Peyer's patch (tissue), 4 donors: Measurements from ENCODE around the gene OR6J1. TPM values are rescaled to one million over a fixed set of nuclear protein-coding genes. Genes with fewer than 3 reads are reported as not detected.
A peak's percentile ranks its signal among the peaks of the same experiment; 100 is the strongest.

Experiments used
- DNase-seq, 3 donors: peaks; one replicate each; pipeline ENCODE4 v3.0.0-alpha.2; 2017 to 2019
- H3K27ac ChIP-seq, 4 donors: fragments of 200-600 bp; sonication (generic); one replicate each; pipeline ENCODE4 v1.5.1; 2016 to 2019
- H3K27me3 ChIP-seq, 2 donors: fragments of 200-600 bp; sonication (generic); one replicate each; pipeline ENCODE4 v1.5.1; 2019
- H3K36me3 ChIP-seq, 3 donors: fragments of 200-600 bp; sonication (generic); one replicate each; pipeline ENCODE4 v1.5.1; 2016 to 2019
- H3K4me1 ChIP-seq, 4 donors: fragments of 200-600 bp; sonication (generic); one replicate each; pipeline ENCODE4 v1.5.1; 2016 to 2019
- H3K4me3 ChIP-seq, 4 donors: fragments of 200-600 bp; sonication (generic); 1 replicate in 3 of 4; 2 replicates in 1 of 4; pipeline ENCODE4 v1.5.1; 2016 to 2019; ENCODE audit warnings: mild to moderate bottlenecking in 1 of 4
- H3K9me3 ChIP-seq, 4 donors: fragments of 200-600 bp; sonication (generic); one replicate each; pipeline ENCODE4 v1.5.1; 2016 to 2019; ENCODE audit warnings: mild to moderate bottlenecking in 1 of 4
- POLR2A ChIP-seq, 2 donors: fragments of 450-650 bp; IDR thresholded peaks; one replicate each; pipeline ENCODE4 v1.5.1; 2017; ENCODE audit warnings: antibody characterized with exemption in 2 of 2, mild to moderate bottlenecking in 2 of 2, moderate library complexity in 2 of 2
- total RNA-seq, 4 donors: library from RNA; depleted of rRNA; stranded (reverse); fragments of >200 nt; gene quantifications; one replicate each; pipeline ENCODE4 v1.1.0, GENCODE V29; 2016
- TF ChIP-seq, protein P1 (sequence below), 6 experiments: fragments of 450-650 bp in 4 of 6; fragments of 200-600 bp in 2 of 6; sonication (generic) in 1 of 6; IDR thresholded peaks; one replicate each; pipeline ENCODE4 v1.5.1; 2017 to 2019; ENCODE audit warnings: antibody characterized with exemption in 6 of 6, mild to moderate bottlenecking in 3 of 6, moderate library complexity in 1 of 6

The OR6J1 gene
- total RNA-seq, 4 donors from 2014 or later, result 0.18 TPM; not detected in 3

DNA sequence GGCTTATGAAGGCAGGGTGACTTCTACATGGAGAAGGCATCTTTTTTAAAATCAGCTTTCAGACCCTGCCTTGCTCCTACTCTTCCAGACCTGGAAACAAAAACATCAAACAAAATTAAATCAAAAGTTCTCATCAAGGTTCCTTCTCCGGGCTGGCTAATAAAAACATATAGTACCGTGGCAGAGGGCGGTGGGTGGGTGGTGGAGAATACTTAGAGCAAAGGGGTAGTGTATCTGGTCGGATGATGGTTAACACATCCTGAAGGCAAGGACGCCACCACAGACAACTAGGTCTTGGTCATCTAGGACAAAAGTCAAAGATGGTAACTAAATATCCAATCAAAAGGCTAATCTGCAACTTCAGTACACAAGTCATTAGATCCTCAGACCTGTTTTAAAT is 56.9 kb downstream of the OR6J1 start:
- DNase-seq, result no peak
- TF ChIP-seq, protein P1, sequence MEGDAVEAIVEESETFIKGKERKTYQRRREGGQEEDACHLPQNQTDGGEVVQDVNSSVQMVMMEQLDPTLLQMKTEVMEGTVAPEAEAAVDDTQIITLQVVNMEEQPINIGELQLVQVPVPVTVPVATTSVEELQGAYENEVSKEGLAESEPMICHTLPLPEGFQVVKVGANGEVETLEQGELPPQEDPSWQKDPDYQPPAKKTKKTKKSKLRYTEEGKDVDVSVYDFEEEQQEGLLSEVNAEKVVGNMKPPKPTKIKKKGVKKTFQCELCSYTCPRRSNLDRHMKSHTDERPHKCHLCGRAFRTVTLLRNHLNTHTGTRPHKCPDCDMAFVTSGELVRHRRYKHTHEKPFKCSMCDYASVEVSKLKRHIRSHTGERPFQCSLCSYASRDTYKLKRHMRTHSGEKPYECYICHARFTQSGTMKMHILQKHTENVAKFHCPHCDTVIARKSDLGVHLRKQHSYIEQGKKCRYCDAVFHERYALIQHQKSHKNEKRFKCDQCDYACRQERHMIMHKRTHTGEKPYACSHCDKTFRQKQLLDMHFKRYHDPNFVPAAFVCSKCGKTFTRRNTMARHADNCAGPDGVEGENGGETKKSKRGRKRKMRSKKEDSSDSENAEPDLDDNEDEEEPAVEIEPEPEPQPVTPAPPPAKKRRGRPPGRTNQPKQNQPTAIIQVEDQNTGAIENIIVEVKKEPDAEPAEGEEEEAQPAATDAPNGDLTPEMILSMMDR (IDR thresholded peaks at IDR 0.05), result no peak
- no peak for TF ChIP-seq POLR2A (IDR thresholded peaks at IDR 0.05)
- Histone ChIP-seq H3K27ac (no peak overlapping the region), H3K27me3 (no peaks in the 10 kb centered on the region), H3K9me3 (no peaks in the 10 kb centered on the region), H3K4me1 (peaks cover 0 to 51% (median 4%) of the 10 kb centered on the region in 4 donors), H3K4me3 (no peak overlapping the region), H3K36me3 (no peaks in the 10 kb centered on the region)

DNA sequence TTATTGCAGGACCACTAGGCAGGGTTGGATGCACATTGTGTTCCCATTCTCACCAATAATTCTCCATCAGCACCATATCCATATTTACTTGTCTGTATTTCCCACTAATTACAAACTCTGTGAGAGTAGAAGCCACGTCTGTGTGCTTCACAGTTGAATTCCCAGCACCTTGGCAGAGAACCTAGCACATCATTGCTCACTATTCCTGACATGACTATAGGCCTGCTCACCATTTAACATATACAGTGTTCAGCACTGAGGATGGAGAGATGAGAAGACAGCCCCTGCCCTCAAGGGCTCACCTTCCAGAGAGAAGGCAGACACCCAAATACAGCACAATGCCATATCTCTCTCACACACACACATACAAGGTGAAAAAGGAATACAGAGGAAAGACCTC is 60.2 kb downstream of the OR6J1 start:
- no peaks in the 10 kb centered on the region for H3K9me3 ChIP-seq
- DNase-seq, result no peak
- H3K36me3 ChIP-seq, result no peaks in the 10 kb centered on the region
- H3K27me3 ChIP-seq, result no peaks in the 10 kb centered on the region
- no peak overlapping the region for H3K4me3 ChIP-seq
- peaks cover 0 to 43% (median 2%) of the 10 kb centered on the region in 4 donors for H3K4me1 ChIP-seq
- H3K27ac ChIP-seq, result peak overlapping the region in 1 of 4 donors; percentile 21
- TF ChIP-seq, protein P1 (IDR thresholded peaks at IDR 0.05), result no peak
- no peak for TF ChIP-seq POLR2A (IDR thresholded peaks at IDR 0.05)

Other genes starting within 250 kb of the OR6J1 start
- 100 to 1,000 TPM in 2 of 4 donors, 10 to 100 TPM in 2; 52.0 to 173 (median 123) TPM for gene DAD1, start 55.1 kb downstream of the OR6J1 start, total RNA-seq
- gene ABHD4, start 46.1 kb downstream of the OR6J1 start, total RNA-seq, result 10 to 100 TPM; 28.1 to 51.4 (median 42.8) TPM
- gene OXA1L, start 122.3 kb upstream of the OR6J1 start, total RNA-seq, result 100 to 1,000 TPM in 2 of 4 donors, 10 to 100 TPM in 2; 73.6 to 115 (median 90.4) TPM
- gene SLC7A7, start 171.1 kb upstream of the OR6J1 start, total RNA-seq, result 100 to 1,000 TPM in 3 of 4 donors, 10 to 100 TPM in 1; 30.5 to 787 (median 367) TPM
- gene MRPL52, start 185.5 kb upstream of the OR6J1 start, total RNA-seq, result 100 to 1,000 TPM in 1 of 4 donors, 10 to 100 TPM in 3; 30.3 to 114 (median 52.9) TPM
- 100 to 1,000 TPM in 1 of 4 donors, 10 to 100 TPM in 3; 63.0 to 116 (median 82.9) TPM for gene MMP14, start 192.2 kb upstream of the OR6J1 start, total RNA-seq
- 100 to 1,000 TPM in 3 of 4 donors, 10 to 100 TPM in 1; 69.3 to 250 (median 221) TPM for gene LRP10, start 227.4 kb upstream of the OR6J1 start, total RNA-seq
- gene REM2, start 238.9 kb upstream of the OR6J1 start, total RNA-seq, result 1 to 10 TPM in 3 of 4 donors, under 1 TPM in 1; 0.57 to 2.1 (median 1.4) TPM